SU-DHL-6 (cell line): ENCODE measurements around the gene SMAD2.

Source experiments
- H2AFZ ChIP-seq: fragments of 200-600 bp; sonication (generic); 2 replicates; pipeline ENCODE4 v1.6.1; 2014; ENCODE audit warnings: low read depth, mild to moderate bottlenecking, moderate library complexity, mixed read lengths, antibody characterized with exemption, low read length; ENCODE audit not compliant: severe bottlenecking
- H3F3A ChIP-seq: fragments of 200-600 bp; shearing (Covaris generic); 2 replicates; pipeline ENCODE4 v1.6.0; 2016; ENCODE audit warnings: antibody characterized with exemption, mild to moderate bottlenecking; ENCODE audit not compliant: insufficient read depth
- H3K27ac ChIP-seq: fragments of 200-600 bp; sonication (generic); 2 replicates; pipeline ENCODE4 v1.5.1; 2016; ENCODE audit warnings: low read depth, mild to moderate bottlenecking, low read length, moderate library complexity, mixed read lengths
- H3K27me3 ChIP-seq: fragments of 200-600 bp; sonication (generic), shearing (Covaris generic); 2 replicates; pipeline ENCODE4 v1.6.0; 2014; ENCODE audit warnings: mild to moderate bottlenecking, low read length
- H3K36me3 ChIP-seq: fragments of 200-600 bp; sonication (generic); 2 replicates; pipeline ENCODE4 v1.6.1; 2014; ENCODE audit warnings: mild to moderate bottlenecking, low read length, mixed read lengths
- H3K4me2 ChIP-seq: fragments of 300-600, 200-600 bp; shearing (Covaris generic), sonication (generic); 2 replicates; pipeline ENCODE4 v1.6.0; 2014; ENCODE audit warnings: low read length, low read depth, mild to moderate bottlenecking; ENCODE audit not compliant: poor library complexity, severe bottlenecking
- H3K4me3 ChIP-seq: fragments of 200-600 bp; sonication (generic); 2 replicates; pipeline ENCODE4 v1.5.1; 2014; ENCODE audit warnings: antibody characterized with exemption, low read length, mild to moderate bottlenecking, mixed read lengths; ENCODE audit not compliant: insufficient read depth, poor library complexity, severe bottlenecking
- H3K79me2 ChIP-seq: fragments of 200-600 bp; sonication (generic); 2 replicates; pipeline ENCODE4 v1.6.1; 2014; ENCODE audit warnings: mild to moderate bottlenecking, low read length, moderate library complexity; ENCODE audit not compliant: insufficient read depth
- H3K9ac ChIP-seq: fragments of 200-600 bp; sonication (generic); 2 replicates; pipeline ENCODE4 v1.7.0; 2014; ENCODE audit warnings: mild to moderate bottlenecking, low read length
- H3K9me2 ChIP-seq: fragments of 200-600 bp; sonication (generic); replicated peaks from 2 replicates; pipeline ENCODE4 v1.6.1; 2014; ENCODE audit warnings: low read length; ENCODE audit not compliant: insufficient read depth
- H3K9me3 ChIP-seq: fragments of 200-600 bp; sonication (generic); 2 replicates; pipeline ENCODE4 v1.6.1; 2014; ENCODE audit warnings: low read length, mixed read lengths; ENCODE audit not compliant: insufficient read depth
- H4K20me1 ChIP-seq: fragments of 200-600 bp; sonication (generic); 2 replicates; pipeline ENCODE4 v1.6.1; 2014; ENCODE audit warnings: low read depth, mild to moderate bottlenecking, antibody characterized with exemption, low read length, moderate library complexity, mixed read lengths
- EZH2phosphoT487 ChIP-seq: fragments of 200-600 bp; sonication (generic), shearing (Covaris generic); conservative IDR thresholded peaks from 2 replicates; pipeline ENCODE4 v1.6.1; 2018; ENCODE audit warnings: mild to moderate bottlenecking, antibody characterized with exemption, low read length, moderate library complexity, mixed read lengths
- TF ChIP-seq, protein P1 (sequence below): fragments of 200-600 bp; sonication (generic); IDR thresholded peaks from one replicate; pipeline ENCODE4 v1.5.1; 2017; ENCODE audit warnings: antibody characterized with exemption, mild to moderate bottlenecking, low read length, moderate library complexity; ENCODE audit not compliant: insufficient read depth, poor library complexity, severe bottlenecking

Gene SMAD2

DNA sequence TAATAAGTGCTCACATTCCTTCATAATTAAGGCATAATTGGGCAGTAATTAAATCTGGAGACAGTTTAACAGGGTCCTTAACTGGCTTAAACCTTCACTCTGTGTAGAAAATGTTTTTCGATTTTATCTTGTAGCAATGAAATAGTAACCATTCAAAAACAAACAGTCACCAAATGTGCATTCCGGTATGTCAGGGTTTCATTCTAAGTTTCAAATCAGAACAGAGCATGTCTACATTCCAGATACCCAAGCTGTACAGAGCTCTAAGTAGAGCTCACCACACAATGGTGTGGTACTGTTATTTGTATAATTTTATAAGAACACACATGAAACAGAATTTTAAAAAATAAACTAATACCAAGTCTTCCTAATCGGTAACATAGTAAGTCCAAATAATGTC is 52.6 kb downstream of the SMAD2 start:
- H3K9me3 ChIP-seq, result no peaks in the 10 kb centered on the region
- no peaks in the 10 kb centered on the region for H3K9me2 ChIP-seq
- peaks cover 21% of the 10 kb centered on the region; the same call in 1 of the 2 replicates for H3K36me3 ChIP-seq
- no peak overlapping the region for H3K9ac ChIP-seq
- no peaks in the 10 kb centered on the region for H3K27me3 ChIP-seq
- H3F3A ChIP-seq, result peaks cover 4% of the 10 kb centered on the region; the same call in 1 of the 2 replicates
- H2AFZ ChIP-seq, result no peak overlapping the region
- H3K79me2 ChIP-seq, result peaks cover 59% of the 10 kb centered on the region
- no peak overlapping the region for H3K4me2 ChIP-seq
- H3K4me3 ChIP-seq, result no peak overlapping the region
- TF ChIP-seq EZH2phosphoT487, result no peak
- TF ChIP-seq, protein P1, sequence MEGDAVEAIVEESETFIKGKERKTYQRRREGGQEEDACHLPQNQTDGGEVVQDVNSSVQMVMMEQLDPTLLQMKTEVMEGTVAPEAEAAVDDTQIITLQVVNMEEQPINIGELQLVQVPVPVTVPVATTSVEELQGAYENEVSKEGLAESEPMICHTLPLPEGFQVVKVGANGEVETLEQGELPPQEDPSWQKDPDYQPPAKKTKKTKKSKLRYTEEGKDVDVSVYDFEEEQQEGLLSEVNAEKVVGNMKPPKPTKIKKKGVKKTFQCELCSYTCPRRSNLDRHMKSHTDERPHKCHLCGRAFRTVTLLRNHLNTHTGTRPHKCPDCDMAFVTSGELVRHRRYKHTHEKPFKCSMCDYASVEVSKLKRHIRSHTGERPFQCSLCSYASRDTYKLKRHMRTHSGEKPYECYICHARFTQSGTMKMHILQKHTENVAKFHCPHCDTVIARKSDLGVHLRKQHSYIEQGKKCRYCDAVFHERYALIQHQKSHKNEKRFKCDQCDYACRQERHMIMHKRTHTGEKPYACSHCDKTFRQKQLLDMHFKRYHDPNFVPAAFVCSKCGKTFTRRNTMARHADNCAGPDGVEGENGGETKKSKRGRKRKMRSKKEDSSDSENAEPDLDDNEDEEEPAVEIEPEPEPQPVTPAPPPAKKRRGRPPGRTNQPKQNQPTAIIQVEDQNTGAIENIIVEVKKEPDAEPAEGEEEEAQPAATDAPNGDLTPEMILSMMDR, result no peak
- H3K27ac ChIP-seq, result no peak overlapping the region
- H4K20me1 ChIP-seq, result peaks cover 28% of the 10 kb centered on the region

GRCh38 chr18:47876813-47877212 is 53.6 kb downstream of the SMAD2 start:
- no peak overlapping the region for H3K27ac ChIP-seq
- H3K79me2 ChIP-seq, result peaks cover 70% of the 10 kb centered on the region
- H4K20me1 ChIP-seq, result peaks cover 29% of the 10 kb centered on the region
- H3K4me3 ChIP-seq, result no peak overlapping the region
- TF ChIP-seq, protein P1, result no peak
- TF ChIP-seq EZH2phosphoT487, result no peak
- no peaks in the 10 kb centered on the region for H3K27me3 ChIP-seq
- 0 out of 2 replicates have a peak, but pooled peaks cover 17% of the 10 kb centered on the region for H3K36me3 ChIP-seq
- no peak overlapping the region for H2AFZ ChIP-seq
- H3K9me2 ChIP-seq, result no peaks in the 10 kb centered on the region
- H3F3A ChIP-seq, result peaks cover 4% of the 10 kb centered on the region; the same call in 1 of the 2 replicates
- no peak overlapping the region for H3K4me2 ChIP-seq
- no peak overlapping the region for H3K9ac ChIP-seq
- H3K9me3 ChIP-seq, result no peaks in the 10 kb centered on the region

DNA sequence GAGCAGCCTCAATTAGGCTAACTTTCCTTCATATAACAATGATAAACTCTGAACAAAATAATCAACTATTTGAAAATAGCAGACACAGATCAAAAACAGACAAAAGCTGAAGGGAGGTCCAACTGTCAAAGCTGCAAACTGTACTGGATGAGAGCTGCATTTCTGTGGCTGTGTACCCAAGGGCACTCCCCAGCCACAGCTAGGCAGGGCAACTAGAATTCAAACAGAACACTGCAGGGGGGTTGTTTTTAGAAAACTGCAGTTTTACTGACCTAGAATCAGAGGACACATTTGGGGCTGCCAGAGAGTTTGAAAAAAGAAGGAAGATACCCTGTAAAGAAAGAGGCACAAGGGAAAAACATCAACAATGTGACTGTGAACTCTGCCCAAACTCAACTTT is 56.8 kb downstream of the SMAD2 start:
- TF ChIP-seq EZH2phosphoT487, result no peak
- TF ChIP-seq, protein P1, result no peak
- peaks cover 4% of the 10 kb centered on the region; the same call in 1 of the 2 replicates for H3F3A ChIP-seq
- H4K20me1 ChIP-seq, result peaks cover 34% of the 10 kb centered on the region
- H3K9me2 ChIP-seq, result no peaks in the 10 kb centered on the region
- H3K4me2 ChIP-seq, result no peak overlapping the region
- no peak overlapping the region for H3K9ac ChIP-seq
- H3K27me3 ChIP-seq, result no peaks in the 10 kb centered on the region
- H3K79me2 ChIP-seq, result peaks cover 82% of the 10 kb centered on the region
- no peak overlapping the region for H3K4me3 ChIP-seq
- H2AFZ ChIP-seq, result no peak overlapping the region
- peaks cover 22% of the 10 kb centered on the region; the same call in 1 of the 2 replicates for H3K36me3 ChIP-seq
- no peaks in the 10 kb centered on the region for H3K9me3 ChIP-seq
- no peak overlapping the region for H3K27ac ChIP-seq

GRCh38 chr18:47872426-47872825 is 58.0 kb downstream of the SMAD2 start:
- peaks cover 34% of the 10 kb centered on the region for H4K20me1 ChIP-seq
- H3K9me3 ChIP-seq, result no peaks in the 10 kb centered on the region
- no peaks in the 10 kb centered on the region for H3K9me2 ChIP-seq
- no peak overlapping the region for H2AFZ ChIP-seq
- no peak overlapping the region for H3K4me3 ChIP-seq
- H3K27ac ChIP-seq, result no peak overlapping the region
- H3K9ac ChIP-seq, result no peak overlapping the region
- TF ChIP-seq EZH2phosphoT487, result no peak
- no peaks in the 10 kb centered on the region for H3K27me3 ChIP-seq
- peaks cover 33% of the 10 kb centered on the region for H3K36me3 ChIP-seq
- H3K79me2 ChIP-seq, result peaks cover 75% of the 10 kb centered on the region
- H3F3A ChIP-seq, result peaks cover 4% of the 10 kb centered on the region; the same call in 1 of the 2 replicates
- H3K4me2 ChIP-seq, result no peak overlapping the region
